Esophagus (tissue), 2 donors: ENCODE results near the gene FBXL7. TPM values are rescaled to one million over a fixed set of nuclear protein-coding genes. Genes with fewer than 3 reads are reported as not detected.
"Not testable (repeated sequence)": the region's sequence is repeated elsewhere in the genome, so short reads cannot be mapped to it uniquely, and the experiment has no call there.

ENCODE experiments used
- H3K27ac ChIP-seq, 2 donors: one replicate each; pipeline ENCODE4 v1.5.1; 2013; ENCODE audit warnings: low read depth in 2 of 2, mild to moderate bottlenecking in 2 of 2, inconsistent platforms in 1 of 2, low read length in 1 of 2, moderate library complexity in 1 of 2
- H3K27me3 ChIP-seq, 2 donors: one replicate each; pipeline ENCODE4 v1.6.1; 2013; ENCODE audit warnings: low read length in 2 of 2, control low read depth in 1 of 2, mild to moderate bottlenecking in 1 of 2; ENCODE audit not compliant: insufficient read depth in 2 of 2, control insufficient read depth in 1 of 2
- H3K36me3 ChIP-seq, 2 donors: one replicate each; pipeline ENCODE4 v1.6.1; 2013; ENCODE audit warnings: low read length in 1 of 2; ENCODE audit not compliant: control insufficient read depth in 2 of 2, insufficient read depth in 2 of 2
- H3K4me1 ChIP-seq, 2 donors: one replicate each; pipeline ENCODE4 v1.6.1; 2013; ENCODE audit warnings: low read length in 1 of 2; ENCODE audit not compliant: control insufficient read depth in 2 of 2, insufficient read depth in 2 of 2
- H3K4me3 ChIP-seq, 2 donors: one replicate each; pipeline ENCODE4 v1.5.1; 2013; ENCODE audit warnings: low read length in 2 of 2, mild to moderate bottlenecking in 2 of 2, low read depth in 1 of 2, moderate library complexity in 1 of 2
- H3K9me3 ChIP-seq, 2 donors: one replicate each; pipeline ENCODE4 v1.6.1; 2013; ENCODE audit warnings: mild to moderate bottlenecking in 2 of 2, low read depth in 1 of 2, low read length in 1 of 2, moderate library complexity in 1 of 2; ENCODE audit not compliant: control insufficient read depth in 2 of 2, insufficient read depth in 1 of 2
- WGBS, 2 donors: extraction: QIAGEN DNeasy Blood & Tissue Kit; methylation state at CpG; one replicate each; pipeline ENCODE4 v1.1.7; 2013; 5-methylcytosine and 5-hydroxymethylcytosine counted together
- polyA plus RNA-seq, 2 donors: library from polyadenylated mRNA; stranded (reverse); fragments of 200-250 nt; gene quantifications; one replicate each; pipeline ENCODE4 v1.2.3, GENCODE V29; 2013
- donor health status: healthy with polysubstance abuse.
- donor health status: Bipolar disorder and iron deficiency.

The FBXL7 gene
- polyA plus RNA-seq, 2 donors = 1.8 to 4.4 TPM

DNA sequence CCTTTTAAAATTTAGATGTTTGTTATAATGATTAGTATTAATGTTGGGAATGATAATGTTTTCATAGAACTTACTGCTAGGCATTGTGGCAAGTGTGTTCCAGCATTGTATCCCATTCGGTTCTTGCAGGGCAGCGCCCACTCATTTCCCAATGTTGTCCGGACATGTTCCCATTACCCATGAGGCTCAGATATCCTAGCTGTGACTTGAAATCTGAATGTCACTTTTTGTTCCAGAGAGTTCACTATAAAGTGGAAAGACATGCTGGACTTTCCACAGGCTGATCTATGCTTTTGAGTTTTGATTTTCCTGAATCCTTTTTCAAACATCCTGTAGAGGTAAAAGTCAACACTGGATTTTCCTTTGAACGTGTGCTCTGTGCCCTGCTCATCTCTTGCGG is 350.6 kb downstream of the FBXL7 start:
- Histone ChIP-seq H3K27me3 (no peaks in the 10 kb centered on the region), H3K27ac (no peak overlapping the region), H3K9me3 (no peaks in the 10 kb centered on the region), H3K36me3 (no peaks in the 10 kb centered on the region), H3K4me1 (no peaks in the 10 kb centered on the region), H3K4me3 (no peak overlapping the region)
- WGBS, 2 donors = 39 to 41% methylated on average over 5 of the region's 5 CpGs

DNA sequence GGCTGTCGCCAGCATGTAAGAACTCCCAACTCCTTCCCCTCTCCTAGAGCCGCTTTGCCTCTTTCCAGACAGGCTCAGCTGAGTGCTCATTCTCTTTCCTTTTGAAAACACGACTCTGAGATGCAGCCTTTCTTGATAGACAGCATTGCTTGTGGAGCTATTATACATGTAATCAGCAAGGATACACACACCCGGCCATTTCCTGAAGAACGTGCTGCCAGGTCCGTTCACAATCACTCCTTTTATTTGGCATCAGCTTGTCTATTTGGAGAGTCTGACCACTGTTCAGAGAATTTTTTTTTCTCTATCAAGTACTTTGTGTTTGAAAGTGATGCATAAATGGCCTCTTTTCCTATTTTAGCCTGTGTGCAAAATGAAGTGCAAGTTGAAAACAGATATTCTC is 351.0 kb downstream of the FBXL7 start:
- H3K27ac ChIP-seq = no peak overlapping the region
- H3K9me3 ChIP-seq = no peaks in the 10 kb centered on the region
- WGBS, 2 donors = 12 to 24% methylated on average over 6 of the region's 6 CpGs

DNA sequence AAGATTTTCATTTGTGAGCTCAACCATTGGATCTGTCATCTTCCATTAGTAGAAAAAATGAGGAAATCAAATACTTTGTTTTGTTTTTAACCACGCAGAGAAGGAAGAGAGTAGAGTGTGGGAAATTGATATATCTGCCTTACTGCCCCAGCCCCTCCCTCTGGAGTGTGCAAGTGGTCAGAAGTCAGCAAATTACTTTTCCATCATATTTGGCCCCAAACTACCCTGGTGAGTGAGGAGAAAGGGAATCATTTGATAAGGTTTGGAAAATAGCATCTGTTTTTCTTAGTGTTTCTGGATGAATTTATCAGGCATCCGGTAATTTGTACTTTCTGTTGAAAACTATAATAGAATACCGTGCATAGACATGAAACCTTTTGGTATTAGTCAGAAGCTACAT is 352.2 kb downstream of the FBXL7 start:
- H3K4me1 ChIP-seq = no peaks in the 10 kb centered on the region
- 81% methylated on average over 3 of the region's 3 CpGs for WGBS, 2 donors
- no peak overlapping the region for H3K27ac ChIP-seq
- H3K4me3 ChIP-seq = no peak overlapping the region
- no peaks in the 10 kb centered on the region for H3K9me3 ChIP-seq
- no peaks in the 10 kb centered on the region for H3K27me3 ChIP-seq
- no peaks in the 10 kb centered on the region for H3K36me3 ChIP-seq

More for the DNA sequence above, 351.0 kb downstream of the FBXL7 start:
- H3K36me3 ChIP-seq = no peaks in the 10 kb centered on the region
- no peaks in the 10 kb centered on the region for H3K4me1 ChIP-seq
- no peak overlapping the region for H3K4me3 ChIP-seq
- H3K27me3 ChIP-seq = no peaks in the 10 kb centered on the region

GRCh38 chr5:15852949-15853348 is 353.0 kb downstream of the FBXL7 start:
- Histone ChIP-seq H3K27ac (no peak overlapping the region), H3K4me1 (no peaks in the 10 kb centered on the region), H3K4me3 (no peak overlapping the region), H3K9me3 (no peaks in the 10 kb centered on the region), H3K36me3 (no peaks in the 10 kb centered on the region), H3K27me3 (no peaks in the 10 kb centered on the region)
- 94 to 97% methylated on average over 1 of the region's 1 CpG for WGBS, 2 donors

GRCh38 chr5:15858326-15858725 is 358.3 kb downstream of the FBXL7 start:
- H3K36me3 ChIP-seq = no peaks in the 10 kb centered on the region
- H3K27me3 ChIP-seq = no peaks in the 10 kb centered on the region
- H3K27ac ChIP-seq = no peak overlapping the region
- WGBS, 2 donors = 62 to 73% methylated on average over 1 of the region's 1 CpG
- H3K9me3 ChIP-seq = no peaks in the 10 kb centered on the region
- no peak overlapping the region for H3K4me3 ChIP-seq
- no peaks in the 10 kb centered on the region for H3K4me1 ChIP-seq

DNA sequence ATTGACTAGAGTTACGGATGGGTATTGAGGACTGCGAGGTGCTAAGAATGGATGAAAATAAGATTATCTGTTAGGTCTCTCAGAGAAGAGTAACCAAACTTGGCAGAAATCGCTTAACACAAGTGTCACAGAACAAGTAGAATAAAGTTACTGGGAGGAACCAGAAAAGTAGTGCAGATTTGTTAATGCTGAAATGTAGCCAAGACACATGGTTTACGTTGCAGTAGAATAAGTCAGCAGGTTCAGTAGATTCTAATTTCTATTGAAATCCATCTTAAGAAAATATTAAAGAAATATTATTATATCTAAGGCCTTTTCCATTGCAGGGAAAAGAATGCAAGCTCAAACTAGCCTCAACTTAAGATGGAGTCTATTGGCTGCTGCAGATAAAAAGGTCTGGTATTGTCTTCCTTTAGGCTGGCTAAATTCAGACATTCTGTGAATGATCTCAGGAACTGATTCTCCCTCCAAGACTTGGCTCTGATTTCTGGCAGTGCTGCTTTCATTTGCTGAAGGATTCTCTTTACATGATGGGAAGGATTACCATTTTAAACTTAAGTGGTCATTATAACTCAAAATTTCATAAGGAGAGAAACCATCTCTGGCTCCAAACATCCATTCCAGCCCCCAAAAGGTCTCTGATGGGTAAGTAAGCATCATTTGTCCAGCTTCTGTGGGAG is 364.7 kb downstream of the FBXL7 start:
- no peaks in the 10 kb centered on the region for H3K4me1 ChIP-seq
- no peak overlapping the region for H3K27ac ChIP-seq
- no peaks in the 10 kb centered on the region for H3K9me3 ChIP-seq
- H3K4me3 ChIP-seq = no peak overlapping the region
- no peaks in the 10 kb centered on the region for H3K36me3 ChIP-seq
- no peaks in the 10 kb centered on the region for H3K27me3 ChIP-seq
- 71 to 72% methylated on average over 4 of the region's 4 CpGs for WGBS, 2 donors

GRCh38 chr5:15872259-15872658 is 372.3 kb downstream of the FBXL7 start:
- not testable (repeated sequence) for H3K9me3 ChIP-seq, H3K27ac ChIP-seq, H3K36me3 ChIP-seq, H3K4me1 ChIP-seq, H3K27me3 ChIP-seq, H3K4me3 ChIP-seq
- WGBS, 2 donors = 88 to 97% methylated on average over 1 of the region's 1 CpG

GRCh38 chr5:15877914-15878313 is 377.9 kb downstream of the FBXL7 start:
- no peak overlapping the region for H3K27ac ChIP-seq
- no peak overlapping the region for H3K4me3 ChIP-seq
- no peaks in the 10 kb centered on the region for H3K36me3 ChIP-seq
- WGBS, 2 donors = 76 to 82% methylated on average over 5 of the region's 5 CpGs
- H3K27me3 ChIP-seq = no peaks in the 10 kb centered on the region
- peaks cover 0 to 3% of the 10 kb centered on the region in 2 donors for H3K9me3 ChIP-seq
- H3K4me1 ChIP-seq = no peaks in the 10 kb centered on the region

- no peak overlapping the region for H3K4me3 ChIP-seq
- H3K9me3 ChIP-seq = peaks cover 0 to 3% of the 10 kb centered on the region in 2 donors
- H3K27me3 ChIP-seq = no peaks in the 10 kb centered on the region
- H3K27ac ChIP-seq = no peak overlapping the region
- H3K36me3 ChIP-seq = no peaks in the 10 kb centered on the region
- H3K4me1 ChIP-seq = no peaks in the 10 kb centered on the region
- WGBS, 2 donors = 53 to 65% methylated on average over 3 of the region's 3 CpGs
Measured at GRCh38 chr5:15880201-15880600, 380.2 kb downstream of the FBXL7 start.

- peaks cover 0 to 3% of the 10 kb centered on the region in 2 donors for H3K9me3 ChIP-seq
- H3K4me1 ChIP-seq = no peaks in the 10 kb centered on the region
- no peaks in the 10 kb centered on the region for H3K27me3 ChIP-seq
- no peaks in the 10 kb centered on the region for H3K36me3 ChIP-seq
- WGBS, 2 donors = 69 to 74% methylated on average over 3 of the region's 3 CpGs
- no peak overlapping the region for H3K4me3 ChIP-seq
- no peak overlapping the region for H3K27ac ChIP-seq
Measured at GRCh38 chr5:15885156-15885555, 385.2 kb downstream of the FBXL7 start.
